Stimulated activated naive CD8-positive, alpha-beta T cell treated with anti-CD3 and anti-CD28 coated beads, Interleukin-15, Interleukin-2, amounts not matched to agents 100 ng/mL and 50 ng/mL, for 24 hours (primary cell): ENCODE results near the gene RBM26.
A peak's percentile ranks its signal among the peaks of the same experiment; 100 is the strongest.

Experiments
- H3K27ac Mint-ChIP-seq: one replicate; pipeline ENCODE4 v1.8.0; 2021; ENCODE audit warnings: mild to moderate bottlenecking, mixed read lengths
- H3K27me3 Mint-ChIP-seq: one replicate; pipeline ENCODE4 v1.8.0; 2021; ENCODE audit warnings: mixed read lengths
- H3K36me3 Mint-ChIP-seq: one replicate; pipeline ENCODE4 v1.8.0; 2021; ENCODE audit warnings: low read depth, mixed read lengths
- H3K4me1 Mint-ChIP-seq: one replicate; pipeline ENCODE4 v1.8.0; 2021; ENCODE audit warnings: low read depth, mixed read lengths
- H3K4me3 Mint-ChIP-seq: one replicate; pipeline ENCODE4 v1.8.0; 2021; ENCODE audit warnings: mild to moderate bottlenecking, mixed read lengths
- H3K9me3 Mint-ChIP-seq: one replicate; pipeline ENCODE4 v1.8.0; 2021; ENCODE audit warnings: mixed read lengths

RBM26 gene

GRCh38 chr13:79405831-79406596, at the start of gene RBM26:
Gene RBM26 (minus strand): TSS chr13:79406255. CDS start chr13:79405774, 481 bp downstream.
- Mint-ChIP-seq H3K4me1 (peaks cover 22% of the 10 kb centered on the region), H3K27me3 (no peaks in the 10 kb centered on the region), H3K4me3 (no peak within 1 kb of the TSS), H3K36me3 (peaks cover 26% of the 10 kb centered on the region), H3K9me3 (no peaks in the 10 kb centered on the region), H3K27ac (peak within 1 kb of the TSS; percentile 97)

GRCh38 chr13:79455331-79455730, 49.3 kb upstream of the RBM26 start:
- H3K27ac Mint-ChIP-seq: no peak overlapping the region
- no peak overlapping the region for H3K4me3 Mint-ChIP-seq
- H3K36me3 Mint-ChIP-seq: no peaks in the 10 kb centered on the region
- H3K27me3 Mint-ChIP-seq: no peaks in the 10 kb centered on the region
- H3K4me1 Mint-ChIP-seq: peaks cover 78% of the 10 kb centered on the region
- H3K9me3 Mint-ChIP-seq: no peaks in the 10 kb centered on the region

- peaks cover 87% of the 10 kb centered on the region for H3K4me1 Mint-ChIP-seq
- peak overlapping the region; percentile 77 for H3K4me3 Mint-ChIP-seq
- peak overlapping the region; percentile 96 for H3K27ac Mint-ChIP-seq
Measured at GRCh38 chr13:79452239-79452913, 46.3 kb upstream of the RBM26 start.

GRCh38 chr13:79451500-79451962, 45.5 kb upstream of the RBM26 start:
- Mint-ChIP-seq H3K4me1 (peaks cover 87% of the 10 kb centered on the region), H3K4me3 (peak overlapping the region; percentile 77), H3K36me3 (no peaks in the 10 kb centered on the region), H3K27me3 (no peaks in the 10 kb centered on the region), H3K9me3 (no peaks in the 10 kb centered on the region), H3K27ac (peak overlapping the region; percentile 96)

More at GRCh38 chr13:79452239-79452913, 46.3 kb upstream of the RBM26 start:
- no peaks in the 10 kb centered on the region for H3K27me3 Mint-ChIP-seq
- no peaks in the 10 kb centered on the region for H3K9me3 Mint-ChIP-seq
- no peaks in the 10 kb centered on the region for H3K36me3 Mint-ChIP-seq

GRCh38 chr13:79450110-79450509, 44.1 kb upstream of the RBM26 start:
- Mint-ChIP-seq H3K27ac (peak overlapping the region; percentile 37), H3K36me3 (no peaks in the 10 kb centered on the region), H3K4me3 (peak overlapping the region; percentile 23), H3K27me3 (no peaks in the 10 kb centered on the region), H3K9me3 (no peaks in the 10 kb centered on the region), H3K4me1 (peaks cover 90% of the 10 kb centered on the region)

- H3K9me3 Mint-ChIP-seq: no peaks in the 10 kb centered on the region
- peak overlapping the region; percentile 11 for H3K27ac Mint-ChIP-seq
- H3K4me1 Mint-ChIP-seq: peaks cover 79% of the 10 kb centered on the region
- no peak overlapping the region for H3K4me3 Mint-ChIP-seq
- no peaks in the 10 kb centered on the region for H3K36me3 Mint-ChIP-seq
- no peaks in the 10 kb centered on the region for H3K27me3 Mint-ChIP-seq
Measured at GRCh38 chr13:79448413-79448812, 42.4 kb upstream of the RBM26 start.

- Mint-ChIP-seq H3K27ac (no peak overlapping the region), H3K27me3 (no peaks in the 10 kb centered on the region), H3K4me3 (no peak overlapping the region), H3K4me1 (peaks cover 78% of the 10 kb centered on the region), H3K36me3 (no peaks in the 10 kb centered on the region), H3K9me3 (no peaks in the 10 kb centered on the region)
Measured at GRCh38 chr13:79447741-79448140, 41.7 kb upstream of the RBM26 start.

- Mint-ChIP-seq H3K27me3 (no peaks in the 10 kb centered on the region), H3K9me3 (no peaks in the 10 kb centered on the region), H3K4me1 (peaks cover 73% of the 10 kb centered on the region), H3K36me3 (no peaks in the 10 kb centered on the region), H3K4me3 (no peak overlapping the region), H3K27ac (no peak overlapping the region)
Measured at GRCh38 chr13:79447141-79447540, 41.1 kb upstream of the RBM26 start.

- H3K4me1 Mint-ChIP-seq: peaks cover 62% of the 10 kb centered on the region
- no peak overlapping the region for H3K4me3 Mint-ChIP-seq
- H3K36me3 Mint-ChIP-seq: no peaks in the 10 kb centered on the region
- no peaks in the 10 kb centered on the region for H3K9me3 Mint-ChIP-seq
- peak overlapping the region; percentile 19 for H3K27ac Mint-ChIP-seq
- no peaks in the 10 kb centered on the region for H3K27me3 Mint-ChIP-seq
Measured at GRCh38 chr13:79445968-79446645, 40.1 kb upstream of the RBM26 start.

GRCh38 chr13:79442706-79443105, 36.7 kb upstream of the RBM26 start:
- Mint-ChIP-seq H3K27me3 (no peaks in the 10 kb centered on the region), H3K27ac (no peak overlapping the region), H3K9me3 (no peaks in the 10 kb centered on the region), H3K4me3 (no peak overlapping the region), H3K36me3 (no peaks in the 10 kb centered on the region), H3K4me1 (peaks cover 31% of the 10 kb centered on the region)

GRCh38 chr13:79442221-79442620, 36.2 kb upstream of the RBM26 start:
- Mint-ChIP-seq H3K27me3 (no peaks in the 10 kb centered on the region), H3K4me1 (peaks cover 26% of the 10 kb centered on the region), H3K4me3 (no peak overlapping the region), H3K9me3 (no peaks in the 10 kb centered on the region), H3K36me3 (no peaks in the 10 kb centered on the region), H3K27ac (no peak overlapping the region)

GRCh38 chr13:79440958-79441528, 35.0 kb upstream of the RBM26 start:
- Mint-ChIP-seq H3K27me3 (no peaks in the 10 kb centered on the region), H3K4me3 (no peak overlapping the region), H3K36me3 (no peaks in the 10 kb centered on the region), H3K9me3 (no peaks in the 10 kb centered on the region), H3K27ac (no peak overlapping the region), H3K4me1 (peaks cover 14% of the 10 kb centered on the region)

- no peaks in the 10 kb centered on the region for H3K9me3 Mint-ChIP-seq
- no peaks in the 10 kb centered on the region for H3K36me3 Mint-ChIP-seq
- no peak overlapping the region for H3K4me3 Mint-ChIP-seq
- peaks cover 23% of the 10 kb centered on the region for H3K4me1 Mint-ChIP-seq
- H3K27ac Mint-ChIP-seq: no peak overlapping the region
- H3K27me3 Mint-ChIP-seq: no peaks in the 10 kb centered on the region
Measured at GRCh38 chr13:79439275-79439674, 33.2 kb upstream of the RBM26 start.

GRCh38 chr13:79435561-79435990, 29.5 kb upstream of the RBM26 start:
- no peaks in the 10 kb centered on the region for H3K36me3 Mint-ChIP-seq
- H3K9me3 Mint-ChIP-seq: no peaks in the 10 kb centered on the region
- H3K27me3 Mint-ChIP-seq: no peaks in the 10 kb centered on the region
- peak overlapping the region; percentile 52 for H3K27ac Mint-ChIP-seq
- peaks cover 22% of the 10 kb centered on the region for H3K4me1 Mint-ChIP-seq
- no peak overlapping the region for H3K4me3 Mint-ChIP-seq

- no peaks in the 10 kb centered on the region for H3K9me3 Mint-ChIP-seq
- H3K36me3 Mint-ChIP-seq: no peaks in the 10 kb centered on the region
- H3K27me3 Mint-ChIP-seq: no peaks in the 10 kb centered on the region
- no peak overlapping the region for H3K4me3 Mint-ChIP-seq
- no peak overlapping the region for H3K27ac Mint-ChIP-seq
- peaks cover 25% of the 10 kb centered on the region for H3K4me1 Mint-ChIP-seq
Measured at GRCh38 chr13:79434556-79434955, 28.5 kb upstream of the RBM26 start.
